ENCODE results near the gene MX2. TPM values are rescaled to one million over a fixed set of nuclear protein-coding genes. Genes with fewer than 3 reads are reported as not detected.
A peak's percentile ranks its signal among the peaks of the same experiment; 100 is the strongest.

MX2 gene
- total and polyA plus RNA-seq, 9 of the 15 experiments (the other 6 are each of a cell fraction or from before 2014, with no cell fraction given) = 0.10 to 0.95 (median 0.47) TPM; not detected in 1

DNA sequence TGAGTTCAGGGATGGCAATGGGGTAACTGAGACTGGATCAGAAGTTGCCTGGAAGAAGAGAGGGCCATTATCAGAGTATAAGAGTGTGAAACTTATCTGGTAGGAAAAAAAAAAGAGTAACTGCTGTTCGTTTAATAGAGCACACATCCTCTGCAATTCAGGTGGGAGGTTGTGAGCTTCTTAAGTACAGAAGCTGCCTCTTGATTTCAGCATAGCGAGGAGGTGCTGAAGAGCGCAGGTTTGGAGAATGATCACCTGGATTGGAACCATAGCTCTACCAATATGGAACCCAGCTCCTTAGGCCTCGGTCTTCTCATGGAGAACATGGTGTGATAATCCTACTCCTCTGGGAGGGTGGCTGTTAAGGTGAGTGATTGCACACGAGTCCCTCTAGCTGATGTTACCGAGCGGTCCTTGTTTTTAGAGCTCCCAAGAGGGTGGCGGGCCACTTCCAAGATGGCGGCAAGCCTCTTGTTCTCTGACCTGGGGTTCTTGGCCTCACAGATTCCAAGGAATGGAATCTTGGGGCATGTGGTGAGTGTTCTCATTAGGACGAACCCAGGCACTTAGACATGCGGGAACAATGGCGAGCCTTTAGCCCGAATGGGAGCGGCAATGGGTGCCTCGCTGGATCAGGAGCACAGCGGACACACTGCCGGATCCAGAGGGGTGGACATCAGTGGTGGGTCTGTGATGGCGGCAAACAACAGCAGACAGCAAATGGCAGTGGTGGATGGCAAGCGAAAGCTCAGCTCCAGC lies 60.9 kb downstream of the MX2 start:
- BruUV-seq (replicated peaks) = no TSS peak
- ATAC-seq (no peak), DNase-seq (ENCODE audit: extremely low read depth in 1 of 4, low spot score in 3 of 4) (no peak), FAIRE-seq (no peak)
- Histone ChIP-seq H3K36me3 (ENCODE audit: control insufficient read depth, insufficient read depth, low read length) (no peaks in the 10 kb centered on the region), H3K9ac (ENCODE audit: insufficient read depth in 1 of 2, low read depth in 2 of 2, low read length in 2 of 2) (no peak overlapping the region), H2AFZ (ENCODE audit: low read depth, low read length) (peak overlapping the region; percentile 65; the same call in 1 of the 2 replicates), H3K79me2 (ENCODE audit: control insufficient read depth, insufficient read depth, low read length) (no peaks in the 10 kb centered on the region), H4K20me1 (replicated peaks; ENCODE audit: control insufficient read depth, insufficient read depth, low read length) (no peaks in the 10 kb centered on the region; the same call in 1 of the 2 replicates), H3K27ac (ENCODE audit: extremely low read depth, low read depth, low read length) (no peak overlapping the region), H3K4me2 (ENCODE audit: insufficient read depth, low read length) (no peak overlapping the region), H3K4me3 (no peak overlapping the region), H3K9me1 (ENCODE audit: control insufficient read depth, insufficient read depth, low read length) (no peaks in the 10 kb centered on the region), H3K9me3 (replicated peaks; ENCODE audit: control insufficient read depth, insufficient read depth, low read depth, low read length) (no peaks in the 10 kb centered on the region), H3K4me1 (replicated peaks in 1 of 2; ENCODE audit: control insufficient read depth in 2 of 2, insufficient read depth in 2 of 2, low read length in 2 of 2) (peaks cover 0 to 15% of the 10 kb centered on the region in 2 experiments; a peak in 2 of 5 replicates), H3K27me3 (ENCODE audit: control insufficient read depth in 2 of 2, insufficient read depth in 2 of 2, low read length in 2 of 2) (peaks cover 12 to 35% of the 10 kb centered on the region in 2 experiments; a peak in 4 of 5 replicates)
- ChIA-PET POLR2A (interaction anchor here (0.6 to 0.8 kb wide), 2 partner anchors 141 to 1890 kb away, joined by 3 to 4 read pairs; no protein-coding TSS in a partner anchor), CTCF (ENCODE audit: low intra/inter-chr PET ratio) (no interaction called here)
- TF ChIP-seq TAF7 (tag; IDR thresholded peaks at IDR 0.05) (no peak), MXI1 (IDR thresholded peaks at IDR 0.05; ENCODE audit: low read depth, low read length) (no peak), NFATC3 (IDR thresholded peaks at IDR 0.05) (no peak), ZNF165 (CRISPR knock-in tag; IDR thresholded peaks at IDR 0.05; ENCODE audit: borderline replicate concordance) (no peak), ZNF134 (CRISPR knock-in tag; conservative IDR thresholded peaks at IDR 0.05) (no peak), ZNF79 (CRISPR knock-in tag; IDR thresholded peaks at IDR 0.05; ENCODE audit: low read depth) (no peak), ZNF232 (CRISPR knock-in tag; IDR thresholded peaks at IDR 0.05) (no peak), NFXL1 (CRISPR knock-in tag; IDR thresholded peaks at IDR 0.05) (no peak), BDP1 (IDR thresholded peaks at IDR 0.05; ENCODE audit: insufficient read depth, insufficient read length) (no peak)
- TF ChIP-seq, protein P1, sequence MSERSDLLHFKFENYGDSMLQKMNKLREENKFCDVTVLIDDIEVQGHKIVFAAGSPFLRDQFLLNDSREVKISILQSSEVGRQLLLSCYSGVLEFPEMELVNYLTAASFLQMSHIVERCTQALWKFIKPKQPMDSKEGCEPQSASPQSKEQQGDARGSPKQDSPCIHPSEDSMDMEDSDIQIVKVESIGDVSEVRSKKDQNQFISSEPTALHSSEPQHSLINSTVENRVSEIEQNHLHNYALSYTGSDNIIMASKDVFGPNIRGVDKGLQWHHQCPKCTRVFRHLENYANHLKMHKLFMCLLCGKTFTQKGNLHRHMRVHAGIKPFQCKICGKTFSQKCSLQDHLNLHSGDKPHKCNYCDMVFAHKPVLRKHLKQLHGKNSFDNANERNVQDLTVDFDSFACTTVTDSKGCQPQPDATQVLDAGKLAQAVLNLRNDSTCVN (CRISPR knock-in tag; IDR thresholded peaks at IDR 0.05) = no peak
- TF ChIP-seq, protein P2, sequence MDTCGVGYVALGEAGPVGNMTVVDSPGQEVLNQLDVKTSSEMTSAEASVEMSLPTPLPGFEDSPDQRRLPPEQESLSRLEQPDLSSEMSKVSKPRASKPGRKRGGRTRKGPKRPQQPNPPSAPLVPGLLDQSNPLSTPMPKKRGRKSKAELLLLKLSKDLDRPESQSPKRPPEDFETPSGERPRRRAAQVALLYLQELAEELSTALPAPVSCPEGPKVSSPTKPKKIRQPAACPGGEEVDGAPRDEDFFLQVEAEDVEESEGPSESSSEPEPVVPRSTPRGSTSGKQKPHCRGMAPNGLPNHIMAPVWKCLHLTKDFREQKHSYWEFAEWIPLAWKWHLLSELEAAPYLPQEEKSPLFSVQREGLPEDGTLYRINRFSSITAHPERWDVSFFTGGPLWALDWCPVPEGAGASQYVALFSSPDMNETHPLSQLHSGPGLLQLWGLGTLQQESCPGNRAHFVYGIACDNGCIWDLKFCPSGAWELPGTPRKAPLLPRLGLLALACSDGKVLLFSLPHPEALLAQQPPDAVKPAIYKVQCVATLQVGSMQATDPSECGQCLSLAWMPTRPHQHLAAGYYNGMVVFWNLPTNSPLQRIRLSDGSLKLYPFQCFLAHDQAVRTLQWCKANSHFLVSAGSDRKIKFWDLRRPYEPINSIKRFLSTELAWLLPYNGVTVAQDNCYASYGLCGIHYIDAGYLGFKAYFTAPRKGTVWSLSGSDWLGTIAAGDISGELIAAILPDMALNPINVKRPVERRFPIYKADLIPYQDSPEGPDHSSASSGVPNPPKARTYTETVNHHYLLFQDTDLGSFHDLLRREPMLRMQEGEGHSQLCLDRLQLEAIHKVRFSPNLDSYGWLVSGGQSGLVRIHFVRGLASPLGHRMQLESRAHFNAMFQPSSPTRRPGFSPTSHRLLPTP (IDR thresholded peaks at IDR 0.05; ENCODE audit: borderline replicate concordance, extremely low read depth, insufficient read length) = no peak
- TF ChIP-seq, protein P3, sequence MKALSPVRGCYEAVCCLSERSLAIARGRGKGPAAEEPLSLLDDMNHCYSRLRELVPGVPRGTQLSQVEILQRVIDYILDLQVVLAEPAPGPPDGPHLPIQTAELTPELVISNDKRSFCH (CRISPR knock-in tag; IDR thresholded peaks at IDR 0.05) = no peak
- TF ChIP-seq, protein P3 (tag; IDR thresholded peaks at IDR 0.05) = no peak
- in situ Hi-C loops (cut with MboI) (no loop called here), intact Hi-C loops (cut with micrococcal nuclease) (no loop called here)
- 8% methylated on average over 19 of the region's 19 CpGs for WGBS (ENCODE audit: insufficient coverage, low coverage, missing lambda C conversion rate)

All from K562 (cell line).